GM19193 (cell line): ENCODE results near the gene RAPGEF1.
A peak's percentile ranks its signal among the peaks of the same experiment; 100 is the strongest.

Experiments
- POLR2A ChIP-seq: IDR thresholded peaks from 4 replicates; pipeline ENCODE4 v1.6.1; 2011; ENCODE audit not compliant: insufficient read depth, insufficient read length; ENCODE audit errors: extremely low read depth

The RAPGEF1 gene

GRCh38 chr9:131641618-131642495, 98.0 kb downstream of the RAPGEF1 start:
- no peak for TF ChIP-seq POLR2A

GRCh38 chr9:131640438-131641137, 99.3 kb downstream of the RAPGEF1 start:
- TF ChIP-seq POLR2A, result no peak

GRCh38 chr9:131639769-131640437, 100.0 kb downstream of the RAPGEF1 start:
- TF ChIP-seq POLR2A, result no peak

DNA sequence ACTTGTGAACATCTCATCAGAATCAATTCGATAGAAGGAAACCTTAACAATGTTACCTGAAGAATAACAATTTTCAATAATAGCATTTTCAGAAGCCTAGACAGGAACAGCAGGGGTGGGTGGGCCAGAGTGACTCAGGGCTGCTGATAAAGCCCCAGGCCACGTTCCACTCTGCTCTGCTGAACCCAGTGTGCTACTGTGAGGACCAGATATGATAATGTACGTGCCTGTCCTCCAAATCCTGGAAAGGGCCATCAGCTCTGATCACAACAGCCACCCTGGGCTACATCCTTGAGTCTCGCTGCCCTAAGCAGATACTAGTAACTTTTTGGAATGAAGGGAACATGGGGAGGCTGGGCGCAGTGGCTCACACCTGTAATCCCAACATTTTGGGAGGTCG, 103.3 kb downstream of the RAPGEF1 start:
- no peak for TF ChIP-seq POLR2A

- TF ChIP-seq POLR2A, result no peak
Measured at GRCh38 chr9:131635892-131636291, 104.0 kb downstream of the RAPGEF1 start.

- no peak for TF ChIP-seq POLR2A
Measured at GRCh38 chr9:131635285-131635684, 104.6 kb downstream of the RAPGEF1 start.

DNA sequence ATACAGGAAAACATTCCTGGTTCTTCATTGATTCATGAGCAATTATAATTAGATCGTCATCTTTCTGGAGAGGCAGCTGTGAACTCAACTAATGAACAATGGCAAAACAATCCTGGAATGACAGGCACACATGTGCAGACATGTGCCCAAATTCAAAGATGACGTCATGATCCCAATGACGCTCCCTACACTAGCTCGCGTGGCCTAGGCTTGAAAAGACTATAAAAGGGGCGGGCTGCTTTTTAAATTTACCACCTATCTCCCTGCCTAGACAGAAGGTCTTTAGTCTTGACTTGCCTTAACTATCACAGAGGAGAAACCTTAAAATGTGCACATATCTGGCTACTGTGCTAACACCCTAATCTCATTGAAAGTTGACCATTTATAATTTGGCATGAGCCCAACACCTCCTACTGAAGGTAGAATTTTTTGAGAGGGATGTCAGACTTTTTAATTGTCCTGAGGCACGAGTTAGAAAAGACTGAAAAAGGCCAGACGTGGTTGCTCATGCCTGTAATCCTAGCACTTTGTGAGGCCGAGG, 106.3 kb downstream of the RAPGEF1 start:
- TF ChIP-seq POLR2A, result no peak

- TF ChIP-seq POLR2A, result no peak
Measured at GRCh38 chr9:131631306-131631705, 108.6 kb downstream of the RAPGEF1 start.

- peak; percentile 51 for TF ChIP-seq POLR2A
Measured at GRCh38 chr9:131630205-131630831, 109.6 kb downstream of the RAPGEF1 start.

DNA sequence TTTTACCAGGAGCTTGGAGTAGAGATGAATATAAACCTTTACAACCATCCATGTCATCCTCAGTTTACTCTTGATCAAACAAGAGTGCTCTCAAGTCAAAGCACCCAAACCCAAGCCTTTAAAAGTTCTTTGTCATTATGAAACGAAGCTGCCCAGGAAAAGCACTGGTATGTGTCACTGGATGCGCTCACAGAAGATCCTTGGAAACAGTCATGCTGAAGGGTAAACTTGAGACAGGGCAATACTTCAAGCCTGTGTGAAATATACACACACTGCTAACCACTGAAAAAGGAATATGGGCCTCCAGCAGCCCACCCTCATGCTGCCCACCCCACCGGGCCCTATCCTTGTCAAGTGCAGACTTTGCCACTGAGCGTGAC, 110.1 kb downstream of the RAPGEF1 start:
- TF ChIP-seq POLR2A, result no peak

DNA sequence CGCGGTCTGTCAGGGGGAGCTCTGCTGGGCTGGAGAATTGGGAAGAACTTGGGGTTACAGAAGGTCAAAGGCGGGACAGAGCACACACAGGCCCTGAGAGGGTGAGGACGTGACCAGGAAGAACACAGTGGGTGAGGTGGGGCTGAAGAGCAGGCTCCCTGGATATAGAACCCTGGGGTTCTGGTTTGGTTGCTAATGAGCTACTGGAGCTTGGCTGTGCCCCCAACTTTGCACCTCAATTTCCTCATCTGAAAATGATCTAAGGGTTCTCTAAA, 110.7 kb downstream of the RAPGEF1 start:
- no peak for TF ChIP-seq POLR2A

- TF ChIP-seq POLR2A, result no peak
Measured at GRCh38 chr9:131628459-131629225, 111.2 kb downstream of the RAPGEF1 start.

- peak; percentile 31 for TF ChIP-seq POLR2A
Measured at GRCh38 chr9:131627648-131628458, 112.0 kb downstream of the RAPGEF1 start.

DNA sequence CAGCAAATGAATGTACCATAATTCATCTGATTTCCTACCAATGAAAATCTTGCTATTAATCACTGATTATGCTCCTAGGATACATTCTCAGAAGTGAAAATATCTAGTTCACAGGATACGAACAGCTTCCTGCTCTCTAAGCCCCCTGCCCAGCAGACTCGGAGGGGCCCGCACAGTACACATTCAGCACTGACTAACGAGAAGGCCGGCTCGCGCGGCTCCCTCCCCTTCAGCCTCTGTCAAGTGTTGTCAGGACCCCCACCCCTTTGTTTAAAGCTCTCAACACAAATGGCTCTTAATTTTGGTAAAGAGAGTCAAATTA, 112.6 kb downstream of the RAPGEF1 start:
- no peak for TF ChIP-seq POLR2A
